ENCODE data around the gene RGSL1.

The RGSL1 gene

GRCh38 chr1:182428043-182428442, 21.9 kb upstream of the RGSL1 start:
- H3K4me3 ChIP-seq (ENCODE audit: low read length), result no peak overlapping the region
- DNase-seq (ENCODE audit: low read depth), result no peak
- no peak for TF ChIP-seq CTCF (IDR thresholded peaks at IDR 0.05; ENCODE audit: insufficient read depth, low read depth, low read length, missing control alignments)

- no peak for TF ChIP-seq CTCF (IDR thresholded peaks at IDR 0.05; ENCODE audit: insufficient read depth, low read depth, low read length, missing control alignments)
- H3K4me3 ChIP-seq (ENCODE audit: low read length), result no peak overlapping the region
- no peak for DNase-seq (ENCODE audit: low read depth)
Measured at GRCh38 chr1:182430263-182431068, 19.5 kb upstream of the RGSL1 start.

- no peak for DNase-seq (ENCODE audit: low read depth)
- no peak overlapping the region for H3K4me3 ChIP-seq (ENCODE audit: low read length)
- no peak for TF ChIP-seq CTCF (IDR thresholded peaks at IDR 0.05; ENCODE audit: insufficient read depth, low read depth, low read length, missing control alignments)
Measured at GRCh38 chr1:182431278-182431677, 18.7 kb upstream of the RGSL1 start.

- H3K4me3 ChIP-seq (ENCODE audit: low read length), result no peak overlapping the region
- no peak for DNase-seq (ENCODE audit: low read depth)
Measured at GRCh38 chr1:182433580-182433979, 16.4 kb upstream of the RGSL1 start.

GRCh38 chr1:182438326-182438725, 11.6 kb upstream of the RGSL1 start:
- no peak for DNase-seq (ENCODE audit: low read depth)
- H3K4me3 ChIP-seq (ENCODE audit: low read length), result no peak overlapping the region
- TF ChIP-seq CTCF (IDR thresholded peaks at IDR 0.05; ENCODE audit: insufficient read depth, low read depth, low read length, missing control alignments), result no peak

More at GRCh38 chr1:182433580-182433979, 16.4 kb upstream of the RGSL1 start:
- TF ChIP-seq CTCF (IDR thresholded peaks at IDR 0.05; ENCODE audit: insufficient read depth, low read depth, low read length, missing control alignments), result no peak

- no peak for TF ChIP-seq CTCF (IDR thresholded peaks at IDR 0.05; ENCODE audit: insufficient read depth, low read depth, low read length, missing control alignments)
- no peak overlapping the region for H3K4me3 ChIP-seq (ENCODE audit: low read length)
- DNase-seq (ENCODE audit: low read depth), result no peak
Measured at GRCh38 chr1:182441719-182442118, 8.2 kb upstream of the RGSL1 start.

GRCh38 chr1:182442333-182442732, 7.6 kb upstream of the RGSL1 start:
- no peak for DNase-seq (ENCODE audit: low read depth)
- H3K4me3 ChIP-seq (ENCODE audit: low read length), result no peak overlapping the region
- no peak for TF ChIP-seq CTCF (IDR thresholded peaks at IDR 0.05; ENCODE audit: insufficient read depth, low read depth, low read length, missing control alignments)

Data from epithelial cell of esophagus (primary cell).